Smooth muscle cell (in vitro differentiated cells): ENCODE measurements around the gene DYNLT2B. TPM values are rescaled to one million over a fixed set of nuclear protein-coding genes. Genes with fewer than 3 reads are reported as not detected.
A peak's percentile ranks its signal among the peaks of the same experiment; 100 is the strongest.
"Not testable (repeated sequence)": the region's sequence is repeated elsewhere in the genome, so short reads cannot be mapped to it uniquely, and the experiment has no call there.

Source experiments
- DNase-seq: peaks from one replicate; lab custom pipeline; 2025; ENCODE audit not compliant: unreplicated experiment; lab: John Stamatoyannopoulos, UW
- H2AFZ ChIP-seq: fragments of 200-600 bp; sonication (generic); 2 replicates; pipeline ENCODE4 v1.6.0; 2016; ENCODE audit warnings: antibody characterized with exemption, low read depth, mild to moderate bottlenecking
- H3F3A ChIP-seq: fragments of 200-600 bp; sonication (generic); 2 replicates; pipeline ENCODE4 v1.6.0; 2017; ENCODE audit warnings: antibody characterized with exemption, low read depth
- H3K27ac ChIP-seq: fragments of 200-600 bp; sonication (generic); 2 replicates; pipeline ENCODE4 v1.5.1; 2016; ENCODE audit warnings: low read depth, mild to moderate bottlenecking
- H3K27me3 ChIP-seq: fragments of 200-600 bp; sonication (generic); 2 replicates; pipeline ENCODE4 v1.6.1; 2016; ENCODE audit warnings: low read depth, mild to moderate bottlenecking
- H3K36me3 ChIP-seq: fragments of 200-600 bp; sonication (generic); 2 replicates; pipeline ENCODE4 v1.5.1; 2016; ENCODE audit warnings: low read depth
- H3K4me1 ChIP-seq: fragments of 200-600 bp; sonication (generic); 2 replicates; pipeline ENCODE4 v1.5.1; 2016; ENCODE audit warnings: low read depth
- H3K4me2 ChIP-seq: fragments of 200-600 bp; sonication (generic); 2 replicates; pipeline ENCODE4 v1.6.0; 2016; ENCODE audit warnings: mild to moderate bottlenecking
- H3K4me3 ChIP-seq: fragments of 200-600 bp; sonication (generic); 2 replicates; pipeline ENCODE4 v1.5.1; 2016; ENCODE audit warnings: mild to moderate bottlenecking
- H3K79me2 ChIP-seq: fragments of 200-600 bp; sonication (generic); 2 replicates; pipeline ENCODE4 v1.6.0; 2016; ENCODE audit warnings: low read depth, mild to moderate bottlenecking
- H3K9ac ChIP-seq: fragments of 200-600 bp; sonication (generic); 2 replicates; pipeline ENCODE4 v1.6.0; 2016; ENCODE audit warnings: low read depth
- H3K9me3 ChIP-seq: fragments of 200-600 bp; sonication (generic); replicated peaks from 2 replicates; pipeline ENCODE4 v1.5.1; 2016; ENCODE audit warnings: low read depth
- H4K20me1 ChIP-seq: fragments of 200-600 bp; sonication (generic); 2 replicates; pipeline ENCODE4 v1.6.0; 2016; ENCODE audit warnings: low read depth
- WGBS: methylation state at CpG from one replicate; pipeline ENCODE4 v1.1.7; 2016; ENCODE audit warnings: low lambda C conversion rate; 5-methylcytosine and 5-hydroxymethylcytosine counted together
- polyA plus RNA-seq: library from polyadenylated mRNA; unstranded; fragments of >200 nt; fragmentation: Nextera tagmentation; extraction: Ambion mirVana; gene quantifications from 2 replicates; pipeline ENCODE4 v1.2.1, GENCODE V29; 2016
- total RNA-seq: library from RNA; depleted of rRNA; stranded (reverse); fragments of >200 nt; gene quantifications from 2 replicates; pipeline ENCODE4 v1.2.3, GENCODE V29; 2014
- TF ChIP-seq, protein P1 (sequence below): fragments of 200-600 bp; sonication (generic); IDR thresholded peaks from 2 replicates; pipeline ENCODE4 v1.5.1; 2017; ENCODE audit warnings: borderline replicate concordance, mild to moderate bottlenecking, antibody characterized with exemption; ENCODE audit not compliant: insufficient read depth, poor library complexity, severe bottlenecking

DYNLT2B gene
- total RNA-seq (12.5 and 24.5 TPM in 2 replicates), polyA plus RNA-seq (22.8 and 34.2 TPM in 2 replicates)

DNA sequence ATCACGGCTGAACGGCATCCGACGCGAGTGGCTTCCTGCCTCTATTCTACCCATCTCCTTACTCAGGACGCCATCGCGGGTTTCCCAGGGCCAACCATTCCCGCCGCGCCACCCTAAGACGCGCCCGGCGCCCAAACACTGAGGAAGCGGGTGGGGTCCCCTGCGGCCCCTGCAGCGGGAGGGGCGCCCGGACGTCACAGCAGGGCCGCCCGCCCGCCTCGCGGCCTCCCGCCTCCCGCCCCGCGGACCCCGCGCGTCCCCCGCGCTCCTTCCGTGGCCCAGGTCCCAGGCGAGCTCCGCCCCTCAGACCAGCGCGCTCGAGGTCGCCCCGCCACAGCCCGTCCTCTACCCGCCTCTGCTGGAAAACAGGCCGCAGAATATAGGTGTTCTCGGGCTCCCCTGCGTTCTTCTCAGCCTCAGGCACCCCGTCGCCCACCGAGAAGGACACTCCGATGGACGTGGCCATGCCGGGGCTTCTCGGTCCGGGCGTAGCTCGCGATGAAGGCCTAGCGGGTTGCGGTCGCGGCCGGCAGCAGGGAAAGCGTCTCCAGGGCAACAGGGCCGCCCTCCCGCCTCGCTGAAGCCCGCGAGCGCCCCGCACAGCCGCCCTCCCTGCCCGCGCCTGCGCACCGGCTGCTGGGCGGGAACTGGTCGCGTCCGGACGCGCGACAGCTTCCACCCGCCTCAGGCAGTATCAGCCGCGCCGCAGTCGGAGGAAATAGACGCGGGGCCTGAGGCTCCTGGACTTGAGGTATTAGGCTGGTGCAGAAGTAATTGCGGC is at the start of gene DYNLT2B:
TSS of gene DYNLT2B (minus strand) at position 554 of the 781 bp plus-strand sequence. CDS start at position 466, 88 bp downstream.
- Histone ChIP-seq H3K9me3 (no peaks in the 10 kb centered on the region), H3K4me2 (peak within 1 kb of the TSS; percentile 88), H3K79me2 (peaks cover 5% of the 10 kb centered on the region), H4K20me1 (no peaks in the 10 kb centered on the region), H3F3A (no peaks in the 10 kb centered on the region), H3K4me3 (peak within 1 kb of the TSS; percentile 92), H3K27ac (peak within 1 kb of the TSS; percentile 92), H3K4me1 (no peaks in the 10 kb centered on the region), H3K27me3 (no peaks in the 10 kb centered on the region), H2AFZ (peak within 1 kb of the TSS; percentile 99), H3K36me3 (no peaks in the 10 kb centered on the region), H3K9ac (peak within 1 kb of the TSS; percentile 94)
- TF ChIP-seq, protein P1, sequence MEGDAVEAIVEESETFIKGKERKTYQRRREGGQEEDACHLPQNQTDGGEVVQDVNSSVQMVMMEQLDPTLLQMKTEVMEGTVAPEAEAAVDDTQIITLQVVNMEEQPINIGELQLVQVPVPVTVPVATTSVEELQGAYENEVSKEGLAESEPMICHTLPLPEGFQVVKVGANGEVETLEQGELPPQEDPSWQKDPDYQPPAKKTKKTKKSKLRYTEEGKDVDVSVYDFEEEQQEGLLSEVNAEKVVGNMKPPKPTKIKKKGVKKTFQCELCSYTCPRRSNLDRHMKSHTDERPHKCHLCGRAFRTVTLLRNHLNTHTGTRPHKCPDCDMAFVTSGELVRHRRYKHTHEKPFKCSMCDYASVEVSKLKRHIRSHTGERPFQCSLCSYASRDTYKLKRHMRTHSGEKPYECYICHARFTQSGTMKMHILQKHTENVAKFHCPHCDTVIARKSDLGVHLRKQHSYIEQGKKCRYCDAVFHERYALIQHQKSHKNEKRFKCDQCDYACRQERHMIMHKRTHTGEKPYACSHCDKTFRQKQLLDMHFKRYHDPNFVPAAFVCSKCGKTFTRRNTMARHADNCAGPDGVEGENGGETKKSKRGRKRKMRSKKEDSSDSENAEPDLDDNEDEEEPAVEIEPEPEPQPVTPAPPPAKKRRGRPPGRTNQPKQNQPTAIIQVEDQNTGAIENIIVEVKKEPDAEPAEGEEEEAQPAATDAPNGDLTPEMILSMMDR = no peak
- DNase-seq = peak; percentile 90
- WGBS = under 1% methylated on average over 60 of the region's 92 CpGs

DNA sequence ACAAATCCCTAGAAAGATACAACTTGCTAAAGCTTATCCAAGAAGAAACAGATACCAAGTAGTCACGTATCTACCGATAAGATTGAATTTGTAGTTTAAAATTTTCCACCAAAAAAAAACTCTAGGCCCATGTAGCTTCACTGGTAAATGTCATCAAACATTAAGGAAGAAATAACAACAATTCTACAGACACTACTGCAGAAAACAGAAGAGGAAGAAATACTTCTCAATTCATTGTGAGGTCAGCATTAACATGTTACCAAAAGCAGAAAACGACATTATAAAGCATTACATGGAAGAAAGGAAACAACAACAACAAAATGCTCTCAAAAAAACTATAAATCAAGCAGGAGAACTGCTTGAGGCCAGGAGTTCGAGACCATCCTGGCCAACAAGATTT is 47.7 kb upstream of the DYNLT2B start:
- no peaks in the 10 kb centered on the region for H3F3A ChIP-seq
- DNase-seq = no peak
- H3K36me3 ChIP-seq = peaks cover 31% of the 10 kb centered on the region
- peaks cover 24% of the 10 kb centered on the region for H3K79me2 ChIP-seq
- WGBS = 96% methylated on average over 4 of the region's 4 CpGs
- H3K27me3 ChIP-seq = no peaks in the 10 kb centered on the region
- TF ChIP-seq, protein P1 = no peak
- peaks cover 28% of the 10 kb centered on the region for H4K20me1 ChIP-seq
- no peak overlapping the region for H3K4me3 ChIP-seq
- no peak overlapping the region for H3K4me2 ChIP-seq
- no peaks in the 10 kb centered on the region for H3K9me3 ChIP-seq
- no peak overlapping the region for H2AFZ ChIP-seq
- H3K9ac ChIP-seq = no peak overlapping the region
- H3K4me1 ChIP-seq = no peaks in the 10 kb centered on the region
- no peak overlapping the region for H3K27ac ChIP-seq

DNA sequence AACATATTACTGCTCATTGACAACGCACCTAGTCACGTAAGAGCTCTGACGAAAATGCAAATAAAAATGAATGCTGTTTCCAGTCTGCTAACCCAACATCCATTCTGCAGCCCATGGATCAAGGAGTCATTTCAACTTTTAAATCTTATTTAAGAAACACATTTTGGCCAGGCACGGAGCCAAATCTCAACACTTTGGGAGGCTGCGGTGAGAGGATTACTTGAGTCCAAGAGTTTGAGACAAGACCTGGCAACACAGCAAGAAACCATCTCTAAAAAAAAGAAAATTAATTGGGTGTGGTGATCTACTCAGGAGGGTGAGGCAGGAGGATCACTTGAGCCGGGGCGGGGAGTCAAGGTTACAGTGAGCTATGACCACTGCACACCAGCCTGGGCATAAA is 42.5 kb upstream of the DYNLT2B start:
- H3F3A ChIP-seq = no peaks in the 10 kb centered on the region
- no peak overlapping the region for H3K4me3 ChIP-seq
- peaks cover 51% of the 10 kb centered on the region for H4K20me1 ChIP-seq
- no peak overlapping the region for H3K27ac ChIP-seq
- H3K4me1 ChIP-seq = no peaks in the 10 kb centered on the region
- TF ChIP-seq, protein P1 = no peak
- H3K4me2 ChIP-seq = no peak overlapping the region
- peaks cover 28% of the 10 kb centered on the region for H3K36me3 ChIP-seq
- WGBS = 99% methylated on average over 7 of the region's 7 CpGs
- no peaks in the 10 kb centered on the region for H3K27me3 ChIP-seq
- H3K9me3 ChIP-seq = no peaks in the 10 kb centered on the region
- no peak for DNase-seq
- H3K79me2 ChIP-seq = peaks cover 10% of the 10 kb centered on the region
- H2AFZ ChIP-seq = no peak overlapping the region
- no peak overlapping the region for H3K9ac ChIP-seq

DNA sequence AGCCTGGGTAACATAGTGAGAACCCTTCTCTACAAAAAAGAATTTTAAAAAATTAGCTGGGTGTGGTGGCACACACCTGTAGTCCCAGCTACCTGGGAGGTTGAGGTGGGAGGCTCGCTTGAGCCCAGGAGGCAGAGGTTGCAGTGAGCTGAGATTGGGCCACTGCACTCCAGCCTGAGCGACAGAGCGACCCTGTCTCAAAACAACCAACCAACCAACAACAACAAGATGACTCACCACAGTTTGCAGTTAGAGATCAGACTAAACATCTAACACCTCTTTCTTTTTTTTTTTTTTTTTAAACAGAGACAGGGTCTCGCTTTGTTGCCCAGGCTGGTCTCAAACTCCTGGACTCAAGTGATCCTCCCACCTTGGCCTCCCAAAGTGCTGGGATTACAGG is 40.5 kb upstream of the DYNLT2B start:
- H3F3A ChIP-seq, DNase-seq, H3K9me3 ChIP-seq, H3K79me2 ChIP-seq, H3K4me1 ChIP-seq, H3K4me3 ChIP-seq, H2AFZ ChIP-seq, H3K27ac ChIP-seq, H3K4me2 ChIP-seq, H3K9ac ChIP-seq, H3K27me3 ChIP-seq: not testable (repeated sequence)
- Histone ChIP-seq H4K20me1 (peaks cover 33% of the 10 kb centered on the region), H3K36me3 (peaks cover 31% of the 10 kb centered on the region)
- 96% methylated on average over 4 of the region's 4 CpGs for WGBS
